Mesenteric fat pad (tissue), 1 donor: ENCODE measurements around the gene NKAIN4. TPM values are rescaled to one million over a fixed set of nuclear protein-coding genes. Genes with fewer than 3 reads are reported as not detected.

Source experiments
- DNase-seq: peaks from one replicate; pipeline ENCODE4 v3.0.0-alpha.2; 2020; ENCODE audit warnings: low spot score
- microRNA-seq: library from miRNA; unstranded; fragments of <30 nt; microRNA quantifications from one replicate; pipeline ENCODE4 v1.2.0, GENCODE V29; 2020; ENCODE audit warnings: borderline number of aligned reads
- total RNA-seq: library from RNA; stranded (reverse); fragmentation: NEBNext Ultra II Directional; extraction: Animal tissue kit (Norgen Biotek cat#: 25700); gene quantifications from one replicate; pipeline ENCODE4 v1.2.1, GENCODE V29; 2021
- donor health status: DM: yes; HTN: yes; CAD: no.

Gene NKAIN4
- total RNA-seq, 1 donor from 2014 or later, result not detected

GRCh38 chr20:63196768-63197470 lies 57.3 kb downstream of the NKAIN4 start:
- no peak for DNase-seq

GRCh38 chr20:63194797-63195173 lies 59.5 kb downstream of the NKAIN4 start:
- DNase-seq, result no peak

GRCh38 chr20:63194007-63194796 lies 60.1 kb downstream of the NKAIN4 start:
- DNase-seq, result no peak

GRCh38 chr20:63192721-63193120 lies 61.5 kb downstream of the NKAIN4 start:
- no peak for DNase-seq

GRCh38 chr20:63191400-63191799 lies 62.9 kb downstream of the NKAIN4 start:
- no peak for DNase-seq

GRCh38 chr20:63190828-63191227 lies 63.4 kb downstream of the NKAIN4 start:
- DNase-seq, result no peak

Small RNA genes within 50 kb of the gene (microRNA-seq; reads per million reads assigned to microRNA genes)
- gene MIR3196 (not detected), gene MIR4326 (not detected)

Other genes with a start within 250 kb of the NKAIN4 start
- not detected for gene BHLHE23, start 247.5 kb downstream of the NKAIN4 start, total RNA-seq
- 33.6 TPM for gene YTHDF1, start 38.3 kb downstream of the NKAIN4 start, total RNA-seq
- 0.35 TPM for gene BIRC7, start 18.6 kb downstream of the NKAIN4 start, total RNA-seq
- 60.8 TPM for gene ARFGAP1, start 18.4 kb upstream of the NKAIN4 start, total RNA-seq
- not detected for gene COL20A1, start 38.7 kb upstream of the NKAIN4 start, total RNA-seq
- gene CHRNA4, start 106.9 kb upstream of the NKAIN4 start, total RNA-seq, result not detected
- not detected for gene KCNQ2, start 218.2 kb upstream of the NKAIN4 start, total RNA-seq
- 1.2 TPM for gene EEF1A2, start 244.6 kb upstream of the NKAIN4 start, total RNA-seq